Esophagus muscularis mucosa (tissue), 3 donors: Measurements from ENCODE around the gene ST6GAL1.

Experiments
- POLR2A ChIP-seq: fragments of 450-650 bp; IDR thresholded peaks from one replicate; pipeline ENCODE4 v1.6.1; 2017; ENCODE audit warnings: antibody characterized with exemption, moderate library complexity, mild to moderate bottlenecking, low read depth
- POLR2AphosphoS5 ChIP-seq, 2 donors: sonication (generic); formaldehyde crosslinking; IDR thresholded peaks; one replicate each; pipeline ENCODE4 v1.6.1; 2017; ENCODE audit warnings: antibody characterized with exemption in 2 of 2
- TF ChIP-seq, protein P1 (sequence below), 3 experiments: fragments of 200-600 bp in 2 of 3; fragments of 450-650 bp in 1 of 3; sonication (generic) in 2 of 3; IDR thresholded peaks; one replicate each; pipeline ENCODE4 v1.5.1; 2017 to 2019; ENCODE audit warnings: antibody characterized with exemption in 3 of 3, mild to moderate bottlenecking in 2 of 3, moderate library complexity in 1 of 3

- TF ChIP-seq POLR2A (no peak), POLR2AphosphoS5 (IDR thresholded peaks at IDR 0.05) (no peak)
- TF ChIP-seq, protein P1, sequence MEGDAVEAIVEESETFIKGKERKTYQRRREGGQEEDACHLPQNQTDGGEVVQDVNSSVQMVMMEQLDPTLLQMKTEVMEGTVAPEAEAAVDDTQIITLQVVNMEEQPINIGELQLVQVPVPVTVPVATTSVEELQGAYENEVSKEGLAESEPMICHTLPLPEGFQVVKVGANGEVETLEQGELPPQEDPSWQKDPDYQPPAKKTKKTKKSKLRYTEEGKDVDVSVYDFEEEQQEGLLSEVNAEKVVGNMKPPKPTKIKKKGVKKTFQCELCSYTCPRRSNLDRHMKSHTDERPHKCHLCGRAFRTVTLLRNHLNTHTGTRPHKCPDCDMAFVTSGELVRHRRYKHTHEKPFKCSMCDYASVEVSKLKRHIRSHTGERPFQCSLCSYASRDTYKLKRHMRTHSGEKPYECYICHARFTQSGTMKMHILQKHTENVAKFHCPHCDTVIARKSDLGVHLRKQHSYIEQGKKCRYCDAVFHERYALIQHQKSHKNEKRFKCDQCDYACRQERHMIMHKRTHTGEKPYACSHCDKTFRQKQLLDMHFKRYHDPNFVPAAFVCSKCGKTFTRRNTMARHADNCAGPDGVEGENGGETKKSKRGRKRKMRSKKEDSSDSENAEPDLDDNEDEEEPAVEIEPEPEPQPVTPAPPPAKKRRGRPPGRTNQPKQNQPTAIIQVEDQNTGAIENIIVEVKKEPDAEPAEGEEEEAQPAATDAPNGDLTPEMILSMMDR (IDR thresholded peaks at IDR 0.05), result no peak
Observed at GRCh38 chr3:187104342-187104741, 174.0 kb downstream of the ST6GAL1 start.
